GM23338 (cell line): ENCODE results near the gene SGCG.

Experiments
- CREB1 ChIP-seq: fragments of 250-450 bp; sonication (Bioruptor Pico); IDR thresholded peaks from 2 replicates; pipeline ENCODE4 v1.5.0; 2020; ENCODE audit warnings: low read depth, mild to moderate bottlenecking, moderate library complexity
- EZH2 ChIP-seq: fragments of 200-600 bp; sonication (generic); IDR thresholded peaks from one replicate; pipeline ENCODE4 v1.8.0; 2017; ENCODE audit warnings: antibody characterized with exemption, mild to moderate bottlenecking, low read depth; ENCODE audit not compliant: unreplicated experiment
- EZH2phosphoT487 ChIP-seq: fragments of 200-600 bp; sonication (generic); IDR thresholded peaks from one replicate; pipeline ENCODE4 v1.8.1; 2018; ENCODE audit warnings: antibody characterized with exemption; ENCODE audit not compliant: unreplicated experiment
- JUNB ChIP-seq: IDR thresholded peaks from one replicate; pipeline ENCODE4 v1.6.1; 2016; ENCODE audit warnings: antibody characterized with exemption; ENCODE audit not compliant: unreplicated experiment
- NANOG ChIP-seq: IDR thresholded peaks from 2 replicates; pipeline ENCODE4 v1.6.1; 2016; ENCODE audit warnings: antibody characterized with exemption, borderline replicate concordance
- POLR2AphosphoS5 ChIP-seq: IDR thresholded peaks from 2 replicates; pipeline ENCODE4 v1.6.1; 2016; ENCODE audit warnings: antibody characterized with exemption, low read depth
- ZNF114 ChIP-seq: fragments of 250-450 bp; sonication (Bioruptor Pico); IDR thresholded peaks from 2 replicates; pipeline ENCODE4 v1.5.0; 2020; ENCODE audit warnings: mild to moderate bottlenecking, moderate library complexity
- TF ChIP-seq, protein P1 (sequence below), 2 experiments: fragments of 200-600 bp in 1 of 2; sonication (generic) in 1 of 2; conservative IDR thresholded peaks; 2 replicates each; pipeline versions ENCODE4 v1.5.1 to v1.6.1; 2016 to 2017; ENCODE audit warnings: antibody characterized with exemption in 2 of 2, low read depth in 2 of 2, mild to moderate bottlenecking in 2 of 2, moderate library complexity in 1 of 2
- TF ChIP-seq, protein P2 (sequence below): IDR thresholded peaks from one replicate; pipeline ENCODE4 v1.6.1; 2018; ENCODE audit warnings: antibody characterized with exemption; ENCODE audit not compliant: unreplicated experiment
- TF ChIP-seq, protein P3 (sequence below): IDR thresholded peaks from 2 replicates; pipeline ENCODE4 v1.6.1; 2016; ENCODE audit warnings: antibody characterized with exemption

GRCh38 chr13:23140492-23140891, 40.3 kb upstream of the SGCG start:
- TF ChIP-seq, protein P1, sequence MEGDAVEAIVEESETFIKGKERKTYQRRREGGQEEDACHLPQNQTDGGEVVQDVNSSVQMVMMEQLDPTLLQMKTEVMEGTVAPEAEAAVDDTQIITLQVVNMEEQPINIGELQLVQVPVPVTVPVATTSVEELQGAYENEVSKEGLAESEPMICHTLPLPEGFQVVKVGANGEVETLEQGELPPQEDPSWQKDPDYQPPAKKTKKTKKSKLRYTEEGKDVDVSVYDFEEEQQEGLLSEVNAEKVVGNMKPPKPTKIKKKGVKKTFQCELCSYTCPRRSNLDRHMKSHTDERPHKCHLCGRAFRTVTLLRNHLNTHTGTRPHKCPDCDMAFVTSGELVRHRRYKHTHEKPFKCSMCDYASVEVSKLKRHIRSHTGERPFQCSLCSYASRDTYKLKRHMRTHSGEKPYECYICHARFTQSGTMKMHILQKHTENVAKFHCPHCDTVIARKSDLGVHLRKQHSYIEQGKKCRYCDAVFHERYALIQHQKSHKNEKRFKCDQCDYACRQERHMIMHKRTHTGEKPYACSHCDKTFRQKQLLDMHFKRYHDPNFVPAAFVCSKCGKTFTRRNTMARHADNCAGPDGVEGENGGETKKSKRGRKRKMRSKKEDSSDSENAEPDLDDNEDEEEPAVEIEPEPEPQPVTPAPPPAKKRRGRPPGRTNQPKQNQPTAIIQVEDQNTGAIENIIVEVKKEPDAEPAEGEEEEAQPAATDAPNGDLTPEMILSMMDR (conservative IDR thresholded peaks at IDR 0.05; ENCODE audit: low read depth in 2 of 2) = no peak
- TF ChIP-seq EZH2 = no peak
- no peak for TF ChIP-seq EZH2phosphoT487
- no peak for TF ChIP-seq POLR2AphosphoS5
- TF ChIP-seq, protein P2, sequence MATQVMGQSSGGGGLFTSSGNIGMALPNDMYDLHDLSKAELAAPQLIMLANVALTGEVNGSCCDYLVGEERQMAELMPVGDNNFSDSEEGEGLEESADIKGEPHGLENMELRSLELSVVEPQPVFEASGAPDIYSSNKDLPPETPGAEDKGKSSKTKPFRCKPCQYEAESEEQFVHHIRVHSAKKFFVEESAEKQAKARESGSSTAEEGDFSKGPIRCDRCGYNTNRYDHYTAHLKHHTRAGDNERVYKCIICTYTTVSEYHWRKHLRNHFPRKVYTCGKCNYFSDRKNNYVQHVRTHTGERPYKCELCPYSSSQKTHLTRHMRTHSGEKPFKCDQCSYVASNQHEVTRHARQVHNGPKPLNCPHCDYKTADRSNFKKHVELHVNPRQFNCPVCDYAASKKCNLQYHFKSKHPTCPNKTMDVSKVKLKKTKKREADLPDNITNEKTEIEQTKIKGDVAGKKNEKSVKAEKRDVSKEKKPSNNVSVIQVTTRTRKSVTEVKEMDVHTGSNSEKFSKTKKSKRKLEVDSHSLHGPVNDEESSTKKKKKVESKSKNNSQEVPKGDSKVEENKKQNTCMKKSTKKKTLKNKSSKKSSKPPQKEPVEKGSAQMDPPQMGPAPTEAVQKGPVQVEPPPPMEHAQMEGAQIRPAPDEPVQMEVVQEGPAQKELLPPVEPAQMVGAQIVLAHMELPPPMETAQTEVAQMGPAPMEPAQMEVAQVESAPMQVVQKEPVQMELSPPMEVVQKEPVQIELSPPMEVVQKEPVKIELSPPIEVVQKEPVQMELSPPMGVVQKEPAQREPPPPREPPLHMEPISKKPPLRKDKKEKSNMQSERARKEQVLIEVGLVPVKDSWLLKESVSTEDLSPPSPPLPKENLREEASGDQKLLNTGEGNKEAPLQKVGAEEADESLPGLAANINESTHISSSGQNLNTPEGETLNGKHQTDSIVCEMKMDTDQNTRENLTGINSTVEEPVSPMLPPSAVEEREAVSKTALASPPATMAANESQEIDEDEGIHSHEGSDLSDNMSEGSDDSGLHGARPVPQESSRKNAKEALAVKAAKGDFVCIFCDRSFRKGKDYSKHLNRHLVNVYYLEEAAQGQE = no peak
- TF ChIP-seq, protein P3, sequence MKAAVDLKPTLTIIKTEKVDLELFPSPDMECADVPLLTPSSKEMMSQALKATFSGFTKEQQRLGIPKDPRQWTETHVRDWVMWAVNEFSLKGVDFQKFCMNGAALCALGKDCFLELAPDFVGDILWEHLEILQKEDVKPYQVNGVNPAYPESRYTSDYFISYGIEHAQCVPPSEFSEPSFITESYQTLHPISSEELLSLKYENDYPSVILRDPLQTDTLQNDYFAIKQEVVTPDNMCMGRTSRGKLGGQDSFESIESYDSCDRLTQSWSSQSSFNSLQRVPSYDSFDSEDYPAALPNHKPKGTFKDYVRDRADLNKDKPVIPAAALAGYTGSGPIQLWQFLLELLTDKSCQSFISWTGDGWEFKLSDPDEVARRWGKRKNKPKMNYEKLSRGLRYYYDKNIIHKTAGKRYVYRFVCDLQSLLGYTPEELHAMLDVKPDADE = no peak
- TF ChIP-seq CREB1 = no peak
- TF ChIP-seq JUNB = no peak
- no peak for TF ChIP-seq NANOG
- TF ChIP-seq ZNF114 (CRISPR knock-in tag) = no peak
